NB4 (cell line): Measurements from ENCODE around the gene KRTAP5-7.

Experiments used
- MYC ChIP-seq: IDR thresholded peaks from 2 replicates; pipeline ENCODE4 v1.6.1; 2011; ENCODE audit warnings: low read depth, low read length
- POLR2A ChIP-seq: IDR thresholded peaks from 2 replicates; pipeline ENCODE4 v1.6.1; 2011; ENCODE audit warnings: mild to moderate bottlenecking; ENCODE audit not compliant: insufficient read length; ENCODE audit errors: extremely low read depth
- TF ChIP-seq, protein P1 (sequence below): IDR thresholded peaks from one replicate; pipeline ENCODE4 v1.5.1; 2012; ENCODE audit warnings: low read depth, low read length

DNA sequence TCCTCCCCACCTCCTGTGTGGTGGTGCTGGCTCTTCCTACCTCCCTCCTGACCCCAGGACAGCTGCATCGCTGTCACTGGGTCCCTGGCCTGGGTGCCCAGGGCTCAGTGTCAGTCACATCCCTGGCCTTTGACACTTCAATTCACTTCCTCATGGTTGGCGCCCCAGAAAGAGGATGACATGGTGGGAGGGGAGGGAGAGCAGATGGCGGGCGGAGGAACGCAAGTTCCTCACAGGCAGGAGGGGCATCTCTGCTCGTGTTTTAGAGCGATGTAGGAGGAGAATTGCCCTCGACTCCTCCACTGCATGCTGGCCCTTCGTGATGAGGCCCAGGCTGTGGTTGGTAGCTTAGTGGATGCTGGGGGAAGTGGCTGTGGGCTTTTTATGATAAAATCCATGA, 35.1 kb upstream of the KRTAP5-7 start:
- TF ChIP-seq, protein P1, sequence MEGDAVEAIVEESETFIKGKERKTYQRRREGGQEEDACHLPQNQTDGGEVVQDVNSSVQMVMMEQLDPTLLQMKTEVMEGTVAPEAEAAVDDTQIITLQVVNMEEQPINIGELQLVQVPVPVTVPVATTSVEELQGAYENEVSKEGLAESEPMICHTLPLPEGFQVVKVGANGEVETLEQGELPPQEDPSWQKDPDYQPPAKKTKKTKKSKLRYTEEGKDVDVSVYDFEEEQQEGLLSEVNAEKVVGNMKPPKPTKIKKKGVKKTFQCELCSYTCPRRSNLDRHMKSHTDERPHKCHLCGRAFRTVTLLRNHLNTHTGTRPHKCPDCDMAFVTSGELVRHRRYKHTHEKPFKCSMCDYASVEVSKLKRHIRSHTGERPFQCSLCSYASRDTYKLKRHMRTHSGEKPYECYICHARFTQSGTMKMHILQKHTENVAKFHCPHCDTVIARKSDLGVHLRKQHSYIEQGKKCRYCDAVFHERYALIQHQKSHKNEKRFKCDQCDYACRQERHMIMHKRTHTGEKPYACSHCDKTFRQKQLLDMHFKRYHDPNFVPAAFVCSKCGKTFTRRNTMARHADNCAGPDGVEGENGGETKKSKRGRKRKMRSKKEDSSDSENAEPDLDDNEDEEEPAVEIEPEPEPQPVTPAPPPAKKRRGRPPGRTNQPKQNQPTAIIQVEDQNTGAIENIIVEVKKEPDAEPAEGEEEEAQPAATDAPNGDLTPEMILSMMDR, result no peak
- TF ChIP-seq POLR2A, result no peak
- TF ChIP-seq MYC, result no peak
